Mucosa of rectum (tissue), 2 donors: ENCODE measurements around the gene UBE2O.
A peak's percentile ranks its signal among the peaks of the same experiment; 100 is the strongest.

Experiments
- H3K27ac ChIP-seq, 2 donors: one replicate each; pipeline ENCODE4 v1.7.0; 2013; ENCODE audit warnings: inconsistent platforms in 2 of 2, low read depth in 2 of 2, low read length in 2 of 2
- H3K27me3 ChIP-seq, 2 donors: one replicate each; pipeline ENCODE4 v1.7.0; 2013; ENCODE audit warnings: low read length in 2 of 2; ENCODE audit not compliant: control insufficient read depth in 2 of 2, insufficient read depth in 2 of 2
- H3K36me3 ChIP-seq, 2 donors: one replicate each; pipeline ENCODE4 v1.7.0; 2013; ENCODE audit warnings: low read length in 2 of 2; ENCODE audit not compliant: control insufficient read depth in 2 of 2, insufficient read depth in 2 of 2
- H3K4me1 ChIP-seq, 2 donors: one replicate each; pipeline ENCODE4 v1.7.0; 2013; ENCODE audit warnings: low read length in 2 of 2, mild to moderate bottlenecking in 1 of 2; ENCODE audit not compliant: control insufficient read depth in 2 of 2, insufficient read depth in 2 of 2
- H3K4me3 ChIP-seq, 2 donors: one replicate each; pipeline ENCODE4 v1.7.0; 2013; ENCODE audit warnings: low read length in 2 of 2
- H3K9ac ChIP-seq, 2 donors: one replicate each; pipeline ENCODE4 v1.7.0; 2013; ENCODE audit warnings: low read length in 2 of 2, low read depth in 1 of 2, mild to moderate bottlenecking in 1 of 2
- H3K9me3 ChIP-seq, 2 donors: one replicate each; pipeline ENCODE4 v1.7.0; 2013; ENCODE audit warnings: low read length in 2 of 2; ENCODE audit not compliant: control insufficient read depth in 2 of 2
- donor health status: healthy.
- donor health status: Normal muscosa, but diverticular disease.

UBE2O gene

GRCh38 chr17:76452660-76453430, at the start of gene UBE2O:
Gene UBE2O, minus strand, starts transcription at chr17:76453152. Its CDS starts 11 bp downstream, at chr17:76453141.
- Histone ChIP-seq H3K27ac (peak within 1 kb of the TSS; percentile 43 to 61), H3K27me3 (no peaks in the 10 kb centered on the region)

DNA sequence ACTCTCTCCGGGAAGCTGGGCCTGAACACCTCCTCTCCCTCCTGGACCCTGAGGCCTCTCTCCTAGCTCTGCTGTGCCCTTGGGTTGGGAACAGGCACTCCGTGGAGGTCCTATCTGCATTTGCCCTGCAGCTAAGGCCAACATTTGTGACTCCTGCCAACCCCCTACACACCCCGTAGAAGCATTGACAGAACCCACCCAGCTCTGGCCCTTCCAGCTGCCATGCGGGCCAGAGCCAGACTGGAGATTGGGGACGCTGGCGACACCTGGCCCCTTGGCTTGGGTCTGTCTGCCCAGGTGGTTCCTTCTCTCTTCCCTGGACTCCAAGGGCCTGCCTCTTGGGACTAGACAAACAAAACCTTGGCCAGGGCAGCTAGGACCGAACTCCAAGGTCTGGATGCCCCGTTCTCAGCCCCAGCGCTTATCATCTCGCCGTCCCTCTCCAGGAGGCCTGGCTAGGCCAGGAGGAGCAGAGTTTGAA, 48.9 kb upstream of the UBE2O start:
- Histone ChIP-seq H3K27me3 (peaks cover 0 to 4% of the 10 kb centered on the region in 2 donors), H3K9me3 (no peaks in the 10 kb centered on the region), H3K4me3 (peak overlapping the region; percentile 72 to 80), H3K27ac (peak overlapping the region; percentile 26 to 76), H3K4me1 (peaks cover 29 to 39% of the 10 kb centered on the region in 2 donors), H3K36me3 (no peaks in the 10 kb centered on the region), H3K9ac (peak overlapping the region; percentile 54 to 63)

More at GRCh38 chr17:76452660-76453430, at the start of gene UBE2O:
- Histone ChIP-seq H3K4me3 (peak within 1 kb of the TSS; percentile 70 to 76), H3K9me3 (no peaks in the 10 kb centered on the region), H3K9ac (peak within 1 kb of the TSS; percentile 41 to 73), H3K36me3 (no peaks in the 10 kb centered on the region), H3K4me1 (peaks cover 8 to 9% of the 10 kb centered on the region in 2 donors)

DNA sequence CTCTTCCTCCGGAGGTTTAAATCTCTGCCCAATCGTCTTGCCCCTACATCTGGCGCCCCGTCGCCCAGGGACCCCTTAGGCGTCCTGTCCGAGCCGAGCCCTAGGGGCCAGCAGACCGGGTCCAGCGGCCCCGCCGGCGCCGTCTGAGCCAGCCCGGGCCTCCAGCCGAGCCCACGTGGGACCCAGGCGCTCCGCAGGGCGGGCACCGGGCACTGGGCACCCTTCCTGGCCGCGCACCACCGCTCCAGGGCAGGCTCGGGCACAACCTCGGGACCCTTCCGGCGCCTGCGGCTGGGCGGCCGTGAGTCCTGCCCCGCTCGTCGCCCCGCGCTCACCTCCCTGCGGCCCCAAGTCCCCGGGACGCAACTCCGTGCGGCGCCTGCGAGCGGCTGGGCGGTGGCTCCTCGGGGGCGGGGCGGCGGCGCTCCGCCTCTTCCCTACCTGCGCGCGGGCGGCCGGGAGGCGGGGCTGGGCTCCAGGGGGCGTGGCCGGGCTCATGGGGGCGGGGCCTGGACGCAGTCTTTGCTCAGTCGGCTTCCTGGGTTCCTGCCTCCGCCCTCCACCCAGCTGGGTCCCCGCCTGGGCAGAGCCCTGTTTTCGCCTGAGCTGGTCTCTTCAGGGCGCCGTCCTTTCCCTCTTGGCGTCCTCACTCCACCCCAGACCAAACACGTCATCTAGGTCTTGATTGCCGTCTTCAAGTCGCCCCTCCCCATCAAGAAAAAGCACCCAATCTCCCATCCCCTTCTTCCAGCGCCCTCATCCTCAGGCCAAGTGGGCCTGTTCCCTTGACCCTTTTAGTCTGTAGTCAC, 48.3 kb upstream of the UBE2O start, which contains the start of gene RHBDF2:
TSS of gene RHBDF2 (minus strand) at position 406 of the 809 bp plus-strand sequence. CDS start 19,899 bp downstream, outside the sequence.
- H3K9me3 ChIP-seq = no peaks in the 10 kb centered on the region
- H3K36me3 ChIP-seq = no peaks in the 10 kb centered on the region
- H3K27ac ChIP-seq = peak within 1 kb of the TSS; percentile 63 to 76
- H3K9ac ChIP-seq = peak within 1 kb of the TSS; percentile 61 to 70
- H3K27me3 ChIP-seq = no peaks in the 10 kb centered on the region
- H3K4me1 ChIP-seq = peaks cover 29 to 42% of the 10 kb centered on the region in 2 donors
- H3K4me3 ChIP-seq = peak within 1 kb of the TSS; percentile 72 to 80

GRCh38 chr17:76500747-76501017, 47.7 kb upstream of the UBE2O start:
- no peaks in the 10 kb centered on the region for H3K9me3 ChIP-seq
- H3K27me3 ChIP-seq = no peaks in the 10 kb centered on the region
- H3K4me1 ChIP-seq = peaks cover 29 to 46% of the 10 kb centered on the region in 2 donors
- H3K27ac ChIP-seq = peak overlapping the region; percentile 63 to 76
- H3K4me3 ChIP-seq = peak overlapping the region; percentile 70 to 80
- peak overlapping the region; percentile 61 to 70 for H3K9ac ChIP-seq
- no peaks in the 10 kb centered on the region for H3K36me3 ChIP-seq

DNA sequence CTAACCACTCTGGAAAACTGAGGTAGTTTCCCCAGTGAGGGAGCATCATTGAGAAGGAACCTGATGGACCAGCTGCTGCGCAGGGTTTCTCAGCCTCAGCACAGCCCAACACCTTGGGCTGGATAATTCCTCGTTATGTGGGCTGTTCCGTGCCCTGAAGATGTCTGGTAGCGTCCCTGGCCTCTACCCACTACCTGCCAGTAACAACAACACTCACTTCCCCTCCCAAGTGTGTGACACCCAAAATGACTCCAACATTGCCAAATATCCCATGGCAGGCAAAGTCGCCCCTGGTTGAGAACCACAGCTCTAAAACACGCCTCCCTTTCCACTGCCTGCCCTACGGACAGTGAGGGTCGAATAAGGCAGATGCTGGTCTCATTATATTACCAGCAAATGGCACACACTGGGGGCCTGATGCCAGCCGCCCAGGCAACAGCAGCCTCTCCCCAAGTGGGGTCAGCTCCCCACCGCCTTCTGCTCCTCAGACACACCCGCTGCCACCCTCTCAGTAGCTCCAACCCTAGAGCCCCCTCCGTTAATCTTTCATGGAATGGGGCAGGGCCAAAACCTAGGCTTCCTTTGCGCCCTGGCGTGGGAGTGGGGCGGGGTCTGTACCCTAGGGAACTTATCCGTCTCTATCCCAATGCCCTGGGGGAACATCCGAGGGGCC, 47.3 kb upstream of the UBE2O start:
- no peaks in the 10 kb centered on the region for H3K27me3 ChIP-seq
- no peaks in the 10 kb centered on the region for H3K9me3 ChIP-seq
- peak overlapping the region; percentile 63 to 76 for H3K27ac ChIP-seq
- H3K9ac ChIP-seq = peak overlapping the region; percentile 61 to 70
- H3K4me1 ChIP-seq = peaks cover 29 to 47% of the 10 kb centered on the region in 2 donors
- H3K36me3 ChIP-seq = no peaks in the 10 kb centered on the region
- peak overlapping the region; percentile 70 to 80 for H3K4me3 ChIP-seq

DNA sequence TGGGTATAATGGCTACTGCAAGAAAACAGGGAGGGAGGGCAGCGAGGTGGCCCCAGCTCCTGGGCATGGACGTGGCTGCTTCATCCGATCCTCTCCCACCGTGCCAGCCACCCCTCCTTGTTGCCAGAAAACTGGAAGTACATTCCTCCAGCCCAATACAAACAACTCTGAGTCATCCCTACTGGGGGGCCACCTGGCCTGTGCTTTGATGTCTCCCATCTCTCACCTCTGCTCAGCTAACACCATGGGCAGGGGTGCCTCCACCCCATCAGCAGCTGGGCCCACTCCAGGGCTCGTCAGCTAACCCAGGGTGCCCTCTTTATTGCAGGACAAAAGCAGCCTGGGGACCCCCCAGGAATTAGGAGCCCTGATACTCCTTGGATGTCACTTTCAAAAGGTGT, 46.3 kb upstream of the UBE2O start:
- H3K27me3 ChIP-seq = no peaks in the 10 kb centered on the region
- peaks cover 29 to 47% of the 10 kb centered on the region in 2 donors for H3K4me1 ChIP-seq
- peak overlapping the region in 1 of 2 donors; percentile 70 for H3K4me3 ChIP-seq
- no peaks in the 10 kb centered on the region for H3K36me3 ChIP-seq
- H3K27ac ChIP-seq = peak overlapping the region; percentile 54 to 67
- H3K9ac ChIP-seq = peak overlapping the region in 1 of 2 donors; percentile 38
- no peaks in the 10 kb centered on the region for H3K9me3 ChIP-seq

- Histone ChIP-seq H3K9ac (no peak overlapping the region), H3K4me1 (peaks cover 29 to 51% of the 10 kb centered on the region in 2 donors), H3K4me3 (peak overlapping the region in 1 of 2 donors; percentile 70), H3K9me3 (no peaks in the 10 kb centered on the region), H3K27me3 (no peaks in the 10 kb centered on the region), H3K27ac (peak overlapping the region; percentile 54 to 67), H3K36me3 (no peaks in the 10 kb centered on the region)
These were observed 45.9 kb upstream of the UBE2O start for GRCh38 chr17:76498876-76499251.

- peak overlapping the region; percentile 54 to 67 for H3K27ac ChIP-seq
These were observed 45.3 kb upstream of the UBE2O start for GRCh38 chr17:76497979-76498875.

DNA sequence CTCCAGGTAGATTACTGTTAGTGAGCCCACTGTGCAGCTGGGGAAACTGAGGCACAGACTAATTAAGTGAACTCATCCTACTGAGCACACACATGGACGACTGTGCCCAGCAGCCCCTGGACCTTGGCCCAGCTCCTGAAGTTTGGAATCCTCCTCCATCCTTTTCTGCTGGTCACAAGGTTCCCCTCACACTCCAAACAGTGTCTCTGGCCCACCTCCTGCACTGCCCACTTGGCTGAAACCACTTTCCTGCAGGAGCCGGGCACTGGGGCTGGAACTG, 44.7 kb upstream of the UBE2O start:
- Histone ChIP-seq H3K4me1 (peaks cover 40 to 64% of the 10 kb centered on the region in 2 donors), H3K27ac (peak overlapping the region in 1 of 2 donors; percentile 67)

More at GRCh38 chr17:76497979-76498875, 45.3 kb upstream of the UBE2O start:
- H3K27me3 ChIP-seq = no peaks in the 10 kb centered on the region
- H3K4me1 ChIP-seq = peaks cover 34 to 58% of the 10 kb centered on the region in 2 donors
- peak overlapping the region; percentile 27 to 37 for H3K4me3 ChIP-seq
- H3K9ac ChIP-seq = peak overlapping the region; percentile 40 to 41
- H3K9me3 ChIP-seq = no peaks in the 10 kb centered on the region
- no peaks in the 10 kb centered on the region for H3K36me3 ChIP-seq

More for the DNA sequence above, 44.7 kb upstream of the UBE2O start:
- no peaks in the 10 kb centered on the region for H3K36me3 ChIP-seq
- no peaks in the 10 kb centered on the region for H3K27me3 ChIP-seq
- no peak overlapping the region for H3K4me3 ChIP-seq
- H3K9me3 ChIP-seq = no peaks in the 10 kb centered on the region
- peak overlapping the region; percentile 40 to 41 for H3K9ac ChIP-seq
